Measurements from ENCODE around the gene TFB1M. TPM values are rescaled to one million over a fixed set of nuclear protein-coding genes. Genes with fewer than 3 reads are reported as not detected.
"Not testable (repeated sequence)": the region's sequence is repeated elsewhere in the genome, so short reads cannot be mapped to it uniquely, and the experiment has no call there.

Gene TFB1M
- total RNA-seq: 27.7 and 31.2 TPM in 2 replicates

GRCh38 chr6:155314092-155314772 is at the start of gene TFB1M:
TSS of gene TFB1M (minus strand) at chr6:155314484. CDS start at chr6:155314428, 56 bp downstream.
- peak; percentile 99 for DNase-seq (ENCODE audit: low spot score)
- no peaks in the 10 kb centered on the region for H3K9me3 Mint-ChIP-seq
- H3K27me3 Mint-ChIP-seq (ENCODE audit: insufficient read depth): no peaks in the 10 kb centered on the region
- H3K4me1 Mint-ChIP-seq (ENCODE audit: low read depth): peaks cover 44% of the 10 kb centered on the region
- intact Hi-C loops (cut with micrococcal nuclease): loop anchor here (1.0 to 10.0 kb wide), 14 partner anchors 90 to 1961 kb away; no protein-coding TSS in a partner anchor
- peak within 1 kb of the TSS; percentile 98 for H3K4me3 Mint-ChIP-seq
- peak within 1 kb of the TSS; percentile 97 for H3K27ac Mint-ChIP-seq
- H3K36me3 Mint-ChIP-seq (ENCODE audit: low read depth): peaks cover 21% of the 10 kb centered on the region

- H3K27me3 Mint-ChIP-seq (ENCODE audit: insufficient read depth); H3K4me1 Mint-ChIP-seq (ENCODE audit: low read depth); DNase-seq (ENCODE audit: low spot score); H3K36me3 Mint-ChIP-seq (ENCODE audit: low read depth); H3K27ac Mint-ChIP-seq; H3K9me3 Mint-ChIP-seq; H3K4me3 Mint-ChIP-seq; intact Hi-C loops (cut with micrococcal nuclease): not testable (repeated sequence)
Observed at GRCh38 chr6:155364021-155364420, 49.7 kb upstream of the TFB1M start.

GRCh38 chr6:155362968-155363632 is 48.8 kb upstream of the TFB1M start:
- DNase-seq (ENCODE audit: low spot score); H3K27me3 Mint-ChIP-seq (ENCODE audit: insufficient read depth); H3K4me3 Mint-ChIP-seq; H3K4me1 Mint-ChIP-seq (ENCODE audit: low read depth); intact Hi-C loops (cut with micrococcal nuclease); H3K36me3 Mint-ChIP-seq (ENCODE audit: low read depth); H3K27ac Mint-ChIP-seq: not testable (repeated sequence)
- peaks cover 11% of the 10 kb centered on the region for H3K9me3 Mint-ChIP-seq

GRCh38 chr6:155354167-155354566 is 39.9 kb upstream of the TFB1M start:
- Mint-ChIP-seq H3K9me3 (peaks cover 31% of the 10 kb centered on the region), H3K27me3 (ENCODE audit: insufficient read depth) (peaks cover 4% of the 10 kb centered on the region), H3K27ac (no peak overlapping the region), H3K36me3 (ENCODE audit: low read depth) (peaks cover 4% of the 10 kb centered on the region), H3K4me3 (no peak overlapping the region), H3K4me1 (ENCODE audit: low read depth) (no peaks in the 10 kb centered on the region)
- no peak for DNase-seq (ENCODE audit: low spot score)
- intact Hi-C loops (cut with micrococcal nuclease): no loop called here

- DNase-seq (ENCODE audit: low spot score): no peak
- no peak overlapping the region for H3K4me3 Mint-ChIP-seq
- no peak overlapping the region for H3K27ac Mint-ChIP-seq
- peaks cover 2% of the 10 kb centered on the region for H3K27me3 Mint-ChIP-seq (ENCODE audit: insufficient read depth)
- peaks cover 5% of the 10 kb centered on the region for H3K4me1 Mint-ChIP-seq (ENCODE audit: low read depth)
- intact Hi-C loops (cut with micrococcal nuclease): no loop called here
- H3K36me3 Mint-ChIP-seq (ENCODE audit: low read depth): peaks cover 6% of the 10 kb centered on the region
- H3K9me3 Mint-ChIP-seq: peaks cover 41% of the 10 kb centered on the region
Observed at GRCh38 chr6:155352811-155353210, 38.5 kb upstream of the TFB1M start.

- peaks cover 6% of the 10 kb centered on the region for H3K36me3 Mint-ChIP-seq (ENCODE audit: low read depth)
- intact Hi-C loops (cut with micrococcal nuclease): no loop called here
- peaks cover 8% of the 10 kb centered on the region for H3K4me1 Mint-ChIP-seq (ENCODE audit: low read depth)
Observed at GRCh38 chr6:155352130-155352420, 37.8 kb upstream of the TFB1M start.

GRCh38 chr6:155351273-155352129 is 37.2 kb upstream of the TFB1M start:
- peaks cover 2% of the 10 kb centered on the region for H3K27me3 Mint-ChIP-seq (ENCODE audit: insufficient read depth)
- peaks cover 8% of the 10 kb centered on the region for H3K4me1 Mint-ChIP-seq (ENCODE audit: low read depth)
- DNase-seq (ENCODE audit: low spot score): no peak
- H3K27ac Mint-ChIP-seq: no peak overlapping the region
- no peak overlapping the region for H3K4me3 Mint-ChIP-seq
- intact Hi-C loops (cut with micrococcal nuclease): no loop called here
- peaks cover 55% of the 10 kb centered on the region for H3K9me3 Mint-ChIP-seq
- peaks cover 6% of the 10 kb centered on the region for H3K36me3 Mint-ChIP-seq (ENCODE audit: low read depth)

More at GRCh38 chr6:155352130-155352420, 37.8 kb upstream of the TFB1M start:
- H3K27ac Mint-ChIP-seq: no peak overlapping the region
- DNase-seq (ENCODE audit: low spot score): no peak
- H3K4me3 Mint-ChIP-seq: no peak overlapping the region
- peaks cover 49% of the 10 kb centered on the region for H3K9me3 Mint-ChIP-seq
- H3K27me3 Mint-ChIP-seq (ENCODE audit: insufficient read depth): peaks cover 2% of the 10 kb centered on the region

GRCh38 chr6:155349956-155350355 is 35.7 kb upstream of the TFB1M start:
- Mint-ChIP-seq H3K4me1 (ENCODE audit: low read depth) (peaks cover 8% of the 10 kb centered on the region), H3K9me3 (peaks cover 62% of the 10 kb centered on the region), H3K4me3 (no peak overlapping the region), H3K36me3 (ENCODE audit: low read depth) (peaks cover 9% of the 10 kb centered on the region), H3K27me3 (ENCODE audit: insufficient read depth) (peaks cover 2% of the 10 kb centered on the region), H3K27ac (no peak overlapping the region)
- intact Hi-C loops (cut with micrococcal nuclease): no loop called here
- DNase-seq (ENCODE audit: low spot score): no peak

- peaks cover 8% of the 10 kb centered on the region for H3K4me1 Mint-ChIP-seq (ENCODE audit: low read depth)
- intact Hi-C loops (cut with micrococcal nuclease): no loop called here
- no peak for DNase-seq (ENCODE audit: low spot score)
- H3K27me3 Mint-ChIP-seq (ENCODE audit: insufficient read depth): no peaks in the 10 kb centered on the region
- H3K9me3 Mint-ChIP-seq: peaks cover 58% of the 10 kb centered on the region
- H3K36me3 Mint-ChIP-seq (ENCODE audit: low read depth): peaks cover 6% of the 10 kb centered on the region
- no peak overlapping the region for H3K4me3 Mint-ChIP-seq
- H3K27ac Mint-ChIP-seq: no peak overlapping the region
Observed at GRCh38 chr6:155349129-155349528, 34.8 kb upstream of the TFB1M start.

GRCh38 chr6:155347800-155348199 is 33.5 kb upstream of the TFB1M start:
- Mint-ChIP-seq H3K36me3 (ENCODE audit: low read depth) (peaks cover 5% of the 10 kb centered on the region), H3K4me3 (no peak overlapping the region), H3K4me1 (ENCODE audit: low read depth) (peaks cover 8% of the 10 kb centered on the region), H3K27ac (peak overlapping the region; percentile 41), H3K27me3 (ENCODE audit: insufficient read depth) (no peaks in the 10 kb centered on the region), H3K9me3 (peaks cover 56% of the 10 kb centered on the region)
- DNase-seq (ENCODE audit: low spot score): no peak
- intact Hi-C loops (cut with micrococcal nuclease): no loop called here

- Mint-ChIP-seq H3K27ac (no peak overlapping the region), H3K4me1 (ENCODE audit: low read depth) (peaks cover 8% of the 10 kb centered on the region), H3K4me3 (no peak overlapping the region), H3K27me3 (ENCODE audit: insufficient read depth) (no peaks in the 10 kb centered on the region), H3K9me3 (peaks cover 56% of the 10 kb centered on the region), H3K36me3 (ENCODE audit: low read depth) (peaks cover 5% of the 10 kb centered on the region)
- intact Hi-C loops (cut with micrococcal nuclease): no loop called here
- DNase-seq (ENCODE audit: low spot score): no peak
Observed at GRCh38 chr6:155346957-155347356, 32.7 kb upstream of the TFB1M start.

- peaks cover 14% of the 10 kb centered on the region for H3K4me1 Mint-ChIP-seq (ENCODE audit: low read depth)
- no peaks in the 10 kb centered on the region for H3K27me3 Mint-ChIP-seq (ENCODE audit: insufficient read depth)
- peaks cover 56% of the 10 kb centered on the region for H3K9me3 Mint-ChIP-seq
- H3K36me3 Mint-ChIP-seq (ENCODE audit: low read depth): peaks cover 6% of the 10 kb centered on the region
- no peak for DNase-seq (ENCODE audit: low spot score)
- H3K4me3 Mint-ChIP-seq: no peak overlapping the region
- H3K27ac Mint-ChIP-seq: no peak overlapping the region
- intact Hi-C loops (cut with micrococcal nuclease): no loop called here
Observed at GRCh38 chr6:155344341-155345006, 30.2 kb upstream of the TFB1M start.
